NCI-H2196 (cell line): ENCODE measurements around the gene CAPS.

ENCODE experiments used
- DNase-seq: peaks from one replicate; lab custom pipeline; 2025; ENCODE audit not compliant: unreplicated experiment; lab: John Stamatoyannopoulos, UW

The CAPS gene

GRCh38 chr19:5908773-5909442, 5.1 kb upstream of the CAPS start:
- DNase-seq, result peak; percentile 15

GRCh38 chr19:5910638-5910907, 3.5 kb upstream of the CAPS start:
- no peak for DNase-seq

- DNase-seq, result no peak
Observed at GRCh38 chr19:5911366-5911765, 2.7 kb upstream of the CAPS start.

- DNase-seq, result no peak
Observed at GRCh38 chr19:5914358-5914774, 312 bp downstream of the CAPS start.

GRCh38 chr19:5914946-5915781, 1.1 kb downstream of the CAPS start:
- no peak for DNase-seq

- no peak for DNase-seq
Observed at GRCh38 chr19:5915782-5916165, 1.7 kb downstream of the CAPS start.

- no peak for DNase-seq
Observed at GRCh38 chr19:5916181-5916708, 2.2 kb downstream of the CAPS start.

- DNase-seq, result no peak
Observed at GRCh38 chr19:5917431-5918107, 3.5 kb downstream of the CAPS start.

- DNase-seq, result no peak
Observed at GRCh38 chr19:5918463-5919079, 4.5 kb downstream of the CAPS start.

GRCh38 chr19:5921516-5922160, 7.6 kb downstream of the CAPS start:
- no peak for DNase-seq

GRCh38 chr19:5922161-5922545, 8.1 kb downstream of the CAPS start:
- no peak for DNase-seq

GRCh38 chr19:5923356-5923755, 9.3 kb downstream of the CAPS start:
- DNase-seq, result no peak

GRCh38 chr19:5925830-5926427, 11.9 kb downstream of the CAPS start:
- no peak for DNase-seq

- DNase-seq, result no peak
Observed at GRCh38 chr19:5926641-5927440, 12.8 kb downstream of the CAPS start.

GRCh38 chr19:5927441-5927821, 13.4 kb downstream of the CAPS start:
- DNase-seq, result no peak

- no peak for DNase-seq
Observed at GRCh38 chr19:5929179-5929578, 15.1 kb downstream of the CAPS start.

- no peak for DNase-seq
Observed at GRCh38 chr19:5929625-5930024, 15.6 kb downstream of the CAPS start.

- no peak for DNase-seq
Observed at GRCh38 chr19:5931251-5931650, 17.2 kb downstream of the CAPS start.

GRCh38 chr19:5932146-5932545, 18.1 kb downstream of the CAPS start:
- DNase-seq, result no peak
